Neural progenitor cell (in vitro differentiated cells): ENCODE data around the gene MLST8. TPM values are rescaled to one million over a fixed set of nuclear protein-coding genes. Genes with fewer than 3 reads are reported as not detected.
"Not testable (repeated sequence)": the region's sequence is repeated elsewhere in the genome, so short reads cannot be mapped to it uniquely, and the experiment has no call there.

ENCODE experiments used
- DNase-seq: peaks from one replicate; pipeline ENCODE4 v3.0.0-alpha.2; 2016; ENCODE audit warnings: low spot score
- H2AFZ ChIP-seq: fragments of 200-600 bp; sonication (generic); replicated peaks from 2 replicates; pipeline ENCODE4 v1.6.1; 2016; ENCODE audit warnings: antibody characterized with exemption
- H3F3A ChIP-seq: fragments of 200-600 bp; sonication (generic); 2 replicates; pipeline ENCODE4 v1.6.1; 2016; ENCODE audit warnings: antibody characterized with exemption, low read depth
- H3K27ac ChIP-seq: fragments of 200-600 bp; sonication (generic); 2 replicates; pipeline ENCODE4 v1.5.1; 2016; ENCODE audit warnings: mild to moderate bottlenecking
- H3K27me3 ChIP-seq: fragments of 200-600 bp; sonication (generic); 2 replicates; pipeline ENCODE4 v1.6.1; 2016; ENCODE audit warnings: mild to moderate bottlenecking, moderate library complexity
- H3K36me3 ChIP-seq: fragments of 200-600 bp; sonication (generic); 2 replicates; pipeline ENCODE4 v1.5.1; 2016
- H3K4me1 ChIP-seq: fragments of 200-600 bp; sonication (generic); 2 replicates; pipeline ENCODE4 v1.6.1; 2016; ENCODE audit warnings: mixed run types
- H3K4me2 ChIP-seq: fragments of 200-600 bp; sonication (generic); 2 replicates; pipeline ENCODE4 v1.6.1; 2016
- H3K4me3 ChIP-seq: fragments of 200-600 bp; sonication (generic); 2 replicates; pipeline ENCODE4 v1.5.1; 2016
- H3K79me2 ChIP-seq: fragments of 200-600 bp; sonication (generic); 2 replicates; pipeline ENCODE4 v1.6.1; 2016; ENCODE audit warnings: low read depth
- H3K9ac ChIP-seq: fragments of 200-600 bp; sonication (generic); 2 replicates; pipeline ENCODE4 v1.6.1; 2016
- H3K9me3 ChIP-seq: fragments of 200-600 bp; sonication (generic); 2 replicates; pipeline ENCODE4 v1.5.1; 2016; ENCODE audit warnings: low read depth
- H4K20me1 ChIP-seq: fragments of 200-600 bp; sonication (generic); 2 replicates; pipeline ENCODE4 v1.6.1; 2016; ENCODE audit warnings: low read depth
- H3K27ac Mint-ChIP-seq: 3 replicates; pipeline ENCODE4 v1.8.0; 2021; ENCODE audit warnings: mixed read lengths
- H3K27me3 Mint-ChIP-seq: 2 replicates; pipeline ENCODE4 v1.8.0; 2022; ENCODE audit warnings: low read depth, mild to moderate bottlenecking, inconsistent platforms, moderate library complexity, mixed read lengths; ENCODE audit not compliant: insufficient read depth
- H3K36me3 Mint-ChIP-seq: 3 replicates; pipeline ENCODE4 v1.8.0; 2021; ENCODE audit warnings: mixed read lengths
- H3K4me1 Mint-ChIP-seq: 3 replicates; pipeline ENCODE4 v1.8.0; 2021; ENCODE audit warnings: mixed read lengths
- H3K4me3 Mint-ChIP-seq: 3 replicates; pipeline ENCODE4 v1.8.0; 2021; ENCODE audit warnings: mild to moderate bottlenecking, moderate library complexity, mixed read lengths
- H3K9me3 Mint-ChIP-seq: 3 replicates; pipeline ENCODE4 v1.8.0; 2020; ENCODE audit warnings: mixed read lengths
- EZH2 ChIP-seq: fragments of 200-600 bp; sonication (generic); IDR thresholded peaks from 2 replicates; pipeline ENCODE4 v1.6.1; 2017; ENCODE audit warnings: antibody characterized with exemption, mild to moderate bottlenecking, moderate library complexity
- EZH2phosphoT487 ChIP-seq: fragments of 200-600 bp; sonication (generic); IDR thresholded peaks from 2 replicates; pipeline ENCODE4 v1.6.1; 2017; ENCODE audit warnings: antibody characterized with exemption
- total RNA-seq: library from RNA; depleted of rRNA; stranded (reverse); fragments of >200 nt; gene quantifications from 2 replicates; pipeline ENCODE4 v1.2.3, GENCODE V29; 2015; ENCODE audit warnings: low replicate concordance
- TF ChIP-seq, protein P1 (sequence below): fragments of 200-600 bp; sonication (generic); IDR thresholded peaks from 2 replicates; pipeline ENCODE4 v1.5.1; 2017; ENCODE audit warnings: antibody characterized with exemption, mild to moderate bottlenecking

MLST8 gene
- total RNA-seq, 1 donor from 2014 or later, result 24.9 TPM

DNA sequence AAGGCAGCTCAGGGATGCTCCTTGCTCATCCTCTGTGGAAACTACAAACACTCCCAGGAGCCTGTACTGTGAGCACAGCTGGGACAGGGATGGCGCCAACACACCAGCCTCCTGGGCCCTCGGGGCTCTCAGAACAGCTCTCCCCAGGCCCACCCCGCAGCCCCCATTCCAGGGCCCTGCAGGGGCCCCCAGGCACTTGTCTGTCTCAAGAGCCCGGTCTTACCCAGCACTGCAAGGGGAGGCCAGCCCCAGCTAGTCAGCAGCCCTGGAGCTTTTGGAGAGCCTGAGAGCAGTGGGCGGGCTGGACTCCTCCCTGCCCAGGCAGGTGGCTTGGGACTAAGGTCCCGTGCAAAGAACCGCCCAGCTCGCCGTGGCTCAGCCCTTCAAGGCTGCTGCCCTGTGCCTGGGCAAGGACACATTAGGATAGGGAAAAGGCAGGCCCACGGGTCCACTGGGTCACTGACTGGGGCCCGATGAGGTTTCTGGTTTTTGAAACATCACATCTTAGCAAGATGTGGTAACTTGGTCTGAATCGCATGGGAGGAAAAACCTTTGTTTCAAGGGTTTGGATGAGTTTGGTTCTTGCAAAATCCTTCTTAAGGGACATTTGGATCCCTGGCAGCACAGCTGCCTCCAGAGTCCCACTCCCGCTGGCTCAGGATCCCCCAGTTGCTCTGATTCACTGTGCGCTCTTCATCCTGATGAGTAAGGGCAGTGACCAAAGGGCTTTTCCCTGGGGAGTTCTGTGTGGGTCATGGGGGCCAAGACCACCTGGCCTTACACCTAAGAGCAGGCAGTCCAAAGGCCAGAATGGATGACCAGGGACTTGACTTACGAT lies 33.8 kb downstream of the MLST8 start:
- Histone ChIP-seq H3K4me1 (peaks cover 26% of the 10 kb centered on the region), H3K4me3 (no peak overlapping the region), H3K9ac (no peak overlapping the region), H3F3A (peaks cover 41% of the 10 kb centered on the region), H3K27ac (no peak overlapping the region), H3K79me2 (no peaks in the 10 kb centered on the region), H3K36me3 (no peaks in the 10 kb centered on the region), H4K20me1 (peaks cover 49% of the 10 kb centered on the region), H3K27me3 (peaks cover 31% of the 10 kb centered on the region), H3K4me2 (no peak overlapping the region), H3K9me3 (no peaks in the 10 kb centered on the region), H2AFZ (no peak overlapping the region)
- H3K27ac Mint-ChIP-seq, result peak overlapping the region; percentile 63
- peaks cover 11% of the 10 kb centered on the region for H3K27me3 Mint-ChIP-seq
- no peaks in the 10 kb centered on the region for H3K9me3 Mint-ChIP-seq
- H3K4me1 Mint-ChIP-seq, result no peaks in the 10 kb centered on the region
- peaks cover 9% of the 10 kb centered on the region for H3K36me3 Mint-ChIP-seq
- TF ChIP-seq EZH2phosphoT487 (no peak), EZH2 (no peak)
- TF ChIP-seq, protein P1, sequence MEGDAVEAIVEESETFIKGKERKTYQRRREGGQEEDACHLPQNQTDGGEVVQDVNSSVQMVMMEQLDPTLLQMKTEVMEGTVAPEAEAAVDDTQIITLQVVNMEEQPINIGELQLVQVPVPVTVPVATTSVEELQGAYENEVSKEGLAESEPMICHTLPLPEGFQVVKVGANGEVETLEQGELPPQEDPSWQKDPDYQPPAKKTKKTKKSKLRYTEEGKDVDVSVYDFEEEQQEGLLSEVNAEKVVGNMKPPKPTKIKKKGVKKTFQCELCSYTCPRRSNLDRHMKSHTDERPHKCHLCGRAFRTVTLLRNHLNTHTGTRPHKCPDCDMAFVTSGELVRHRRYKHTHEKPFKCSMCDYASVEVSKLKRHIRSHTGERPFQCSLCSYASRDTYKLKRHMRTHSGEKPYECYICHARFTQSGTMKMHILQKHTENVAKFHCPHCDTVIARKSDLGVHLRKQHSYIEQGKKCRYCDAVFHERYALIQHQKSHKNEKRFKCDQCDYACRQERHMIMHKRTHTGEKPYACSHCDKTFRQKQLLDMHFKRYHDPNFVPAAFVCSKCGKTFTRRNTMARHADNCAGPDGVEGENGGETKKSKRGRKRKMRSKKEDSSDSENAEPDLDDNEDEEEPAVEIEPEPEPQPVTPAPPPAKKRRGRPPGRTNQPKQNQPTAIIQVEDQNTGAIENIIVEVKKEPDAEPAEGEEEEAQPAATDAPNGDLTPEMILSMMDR, result no peak
- DNase-seq, result peak; percentile 51
- H3K4me3 Mint-ChIP-seq, result no peak overlapping the region

DNA sequence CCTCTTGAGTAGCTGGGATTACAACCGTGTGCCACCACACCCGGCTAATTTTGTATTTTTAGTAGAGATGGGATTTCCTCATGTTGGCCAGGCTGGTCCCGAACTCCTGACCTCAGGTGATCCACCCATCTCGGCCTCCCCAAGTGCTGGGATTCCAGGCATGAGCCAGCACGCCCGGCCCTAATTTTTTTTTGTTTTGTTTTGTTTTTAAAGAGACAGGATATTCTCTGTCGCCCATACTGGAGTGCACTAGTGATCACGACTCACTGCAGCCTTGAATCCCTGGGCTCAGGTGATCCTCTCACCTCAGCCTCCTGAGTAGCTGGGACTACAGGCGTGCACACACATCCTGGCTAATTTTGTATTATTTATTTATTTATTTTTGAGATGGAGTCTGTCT lies 35.1 kb downstream of the MLST8 start:
- H3K27ac Mint-ChIP-seq, H3K79me2 ChIP-seq, H2AFZ ChIP-seq, H3K36me3 ChIP-seq, H3K36me3 Mint-ChIP-seq, H3K4me2 ChIP-seq, H3K9me3 ChIP-seq, DNase-seq, H3K4me1 Mint-ChIP-seq, H3K9ac ChIP-seq, H3K9me3 Mint-ChIP-seq, H3K4me3 Mint-ChIP-seq, H3K27ac ChIP-seq, H3K4me3 ChIP-seq: not testable (repeated sequence)
- peaks cover 50% of the 10 kb centered on the region for H4K20me1 ChIP-seq
- H3K4me1 ChIP-seq, result peaks cover 26% of the 10 kb centered on the region
- H3F3A ChIP-seq, result peaks cover 41% of the 10 kb centered on the region
- H3K27me3 ChIP-seq, result peaks cover 31% of the 10 kb centered on the region
- peaks cover 11% of the 10 kb centered on the region for H3K27me3 Mint-ChIP-seq

DNA sequence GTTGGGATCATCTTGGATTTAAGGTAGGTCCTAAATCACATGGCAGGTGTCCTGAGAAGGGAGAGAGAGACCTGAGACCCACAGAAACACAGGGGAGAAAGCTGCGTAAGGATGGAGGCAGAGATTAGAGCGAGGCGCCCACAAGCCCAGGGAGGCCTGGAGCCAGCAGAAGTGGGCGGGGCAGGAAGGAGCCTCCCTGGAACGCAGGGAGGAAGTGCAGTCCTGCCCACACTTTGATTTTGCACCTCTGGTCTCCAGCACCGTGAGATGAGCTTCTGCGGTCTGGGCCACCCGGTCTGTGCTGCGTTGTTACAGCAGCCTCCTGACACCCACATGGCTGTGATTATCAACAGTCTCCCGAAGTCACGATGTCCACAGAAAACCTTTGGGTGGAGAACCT lies 37.3 kb downstream of the MLST8 start:
- Mint-ChIP-seq H3K4me1 (no peaks in the 10 kb centered on the region), H3K27me3 (peaks cover 8% of the 10 kb centered on the region), H3K27ac (no peak overlapping the region), H3K36me3 (peaks cover 9% of the 10 kb centered on the region), H3K4me3 (no peak overlapping the region), H3K9me3 (no peaks in the 10 kb centered on the region)
- Histone ChIP-seq H3F3A (peaks cover 21% of the 10 kb centered on the region), H3K9ac (no peak overlapping the region), H3K4me3 (no peak overlapping the region), H3K4me1 (peaks cover 10% of the 10 kb centered on the region), H3K27ac (no peak overlapping the region), H3K36me3 (no peaks in the 10 kb centered on the region), H4K20me1 (peaks cover 27% of the 10 kb centered on the region), H3K9me3 (no peaks in the 10 kb centered on the region), H3K79me2 (peaks cover 7% of the 10 kb centered on the region), H3K4me2 (no peak overlapping the region), H2AFZ (no peak overlapping the region), H3K27me3 (peaks cover 10% of the 10 kb centered on the region)
- DNase-seq, result no peak
- TF ChIP-seq, protein P1, result no peak
- TF ChIP-seq EZH2 (no peak), EZH2phosphoT487 (no peak)

DNA sequence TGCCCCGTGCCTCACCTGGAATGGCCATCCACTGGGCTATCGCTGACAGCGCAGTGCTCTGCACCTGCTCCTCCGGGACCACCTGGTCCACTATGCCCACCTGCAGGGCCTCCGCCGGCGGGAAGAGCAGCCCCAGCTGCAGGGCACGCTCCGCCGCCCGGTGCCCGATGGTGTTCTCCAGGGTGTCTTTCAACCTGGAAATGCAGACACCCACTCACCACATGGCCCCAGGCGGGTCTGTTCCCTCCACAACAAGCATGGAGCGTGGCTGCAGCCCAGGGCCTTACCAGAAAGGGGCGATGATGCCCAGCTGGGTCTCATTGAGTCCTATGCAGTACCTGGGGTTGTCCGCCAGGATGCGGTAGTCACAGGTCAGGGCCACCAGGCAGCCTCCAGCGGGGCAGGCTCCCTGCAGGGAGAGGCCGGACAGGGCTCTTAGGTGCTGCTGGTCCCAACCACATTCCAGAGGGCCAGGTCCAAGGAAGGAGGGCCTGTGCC lies 37.8 kb downstream of the MLST8 start:
- no peak for DNase-seq
- no peak for TF ChIP-seq EZH2
- TF ChIP-seq EZH2phosphoT487, result no peak
- TF ChIP-seq, protein P1, result peak; percentile 7
- H3K36me3 Mint-ChIP-seq, result peaks cover 9% of the 10 kb centered on the region

More for the DNA sequence above, 37.8 kb downstream of the MLST8 start:
- H3K27me3 ChIP-seq, result peaks cover 5% of the 10 kb centered on the region
- Mint-ChIP-seq H3K4me3 (no peak overlapping the region), H3K9me3 (no peaks in the 10 kb centered on the region), H3K4me1 (no peaks in the 10 kb centered on the region), H3K27me3 (peaks cover 6% of the 10 kb centered on the region), H3K27ac (no peak overlapping the region)
- H3F3A ChIP-seq, result peaks cover 17% of the 10 kb centered on the region
- no peak overlapping the region for H3K4me2 ChIP-seq
- H2AFZ ChIP-seq, result no peak overlapping the region
- no peaks in the 10 kb centered on the region for H3K9me3 ChIP-seq
- H3K4me3 ChIP-seq, result no peak overlapping the region
- H3K79me2 ChIP-seq, result peaks cover 12% of the 10 kb centered on the region
- H4K20me1 ChIP-seq, result peaks cover 22% of the 10 kb centered on the region
- no peak overlapping the region for H3K27ac ChIP-seq
- H3K4me1 ChIP-seq, result peaks cover 6% of the 10 kb centered on the region
- no peak overlapping the region for H3K9ac ChIP-seq
- no peaks in the 10 kb centered on the region for H3K36me3 ChIP-seq
